Measurements from ENCODE around the gene SYNM.

GRCh38 chr15:99174567-99175395 is 69.9 kb downstream of the SYNM start:
- no peak for TF ChIP-seq CTCF (IDR thresholded peaks at IDR 0.05; ENCODE audit: low read depth, low read length, poor library complexity, severe bottlenecking)
- TF ChIP-seq EZH2phosphoT487 (IDR thresholded peaks at IDR 0.05; ENCODE audit: borderline replicate concordance, low read length) = no peak
